ENCODE measurements around the gene FBH1.
"Not testable (repeated sequence)": the region's sequence is repeated elsewhere in the genome, so short reads cannot be mapped to it uniquely, and the experiment has no call there.

FBH1 gene

DNA sequence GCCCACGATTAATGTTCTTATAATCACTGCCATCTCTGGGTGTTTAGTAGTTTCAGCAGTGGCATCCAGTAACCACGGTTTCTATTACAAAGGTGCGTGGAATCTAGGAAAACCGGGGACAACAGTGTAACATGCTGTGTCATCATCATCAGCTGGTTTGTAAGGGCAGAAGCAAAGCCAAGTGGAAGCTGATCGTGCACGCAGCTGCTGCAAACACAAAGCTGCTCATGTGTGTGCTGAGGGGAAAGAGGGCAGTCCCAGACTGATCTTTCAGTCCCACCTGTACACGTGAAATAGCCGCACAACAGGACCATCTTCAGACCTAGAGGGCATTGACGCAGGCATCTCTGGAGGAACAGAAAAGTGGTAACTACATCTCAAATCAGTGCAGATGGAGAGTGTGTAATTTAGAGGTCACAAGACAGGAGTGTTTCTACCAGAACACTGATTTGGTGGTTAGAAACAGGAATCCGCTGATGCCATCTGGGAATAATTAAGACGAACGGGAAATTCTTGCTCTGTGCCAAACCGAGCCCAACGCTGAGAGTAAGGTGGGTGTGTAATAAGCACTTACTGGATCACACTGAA is 13.8 kb upstream of the FBH1 start:
- no peak for DNase-seq

DNA sequence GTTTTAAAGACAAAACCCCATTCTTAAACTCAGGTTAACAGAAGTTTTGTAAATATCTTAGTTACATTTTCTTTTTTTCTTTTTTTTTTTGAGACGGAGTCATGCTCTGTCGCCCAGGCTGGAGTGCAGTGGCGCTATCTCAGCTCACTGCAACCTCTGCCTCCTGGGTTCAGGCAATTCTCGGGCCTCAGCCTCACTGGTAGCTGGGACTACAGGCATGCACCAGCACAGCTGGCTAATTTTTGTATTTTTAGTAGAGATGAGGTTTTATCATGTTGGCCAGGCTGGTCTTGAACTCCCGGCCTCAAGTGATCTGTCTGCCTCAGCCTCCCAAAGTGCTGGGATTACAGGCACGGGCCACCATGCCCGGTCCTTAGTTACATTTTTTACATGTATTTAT is 13.0 kb upstream of the FBH1 start:
- DNase-seq: not testable (repeated sequence)

DNA sequence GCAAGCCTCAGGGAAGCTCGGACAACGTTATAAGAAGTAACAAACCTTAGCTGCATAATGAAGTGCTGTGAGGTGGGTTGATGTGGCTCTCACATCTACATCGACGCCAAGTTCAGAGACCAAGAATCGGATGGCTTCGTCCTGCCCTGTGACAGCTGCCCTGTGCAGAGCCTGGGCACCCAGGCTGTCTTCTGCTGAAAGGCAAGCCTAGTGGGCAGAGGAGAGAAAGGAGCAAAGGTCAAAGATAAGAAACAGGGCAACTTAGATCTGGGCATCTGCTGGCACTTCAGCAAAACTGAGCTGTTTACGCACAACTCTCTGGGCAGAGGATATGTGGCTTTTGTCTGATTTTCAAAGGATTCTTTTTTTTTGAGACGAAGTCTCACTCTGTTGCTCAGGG is 7.1 kb upstream of the FBH1 start:
- no peak for DNase-seq

DNA sequence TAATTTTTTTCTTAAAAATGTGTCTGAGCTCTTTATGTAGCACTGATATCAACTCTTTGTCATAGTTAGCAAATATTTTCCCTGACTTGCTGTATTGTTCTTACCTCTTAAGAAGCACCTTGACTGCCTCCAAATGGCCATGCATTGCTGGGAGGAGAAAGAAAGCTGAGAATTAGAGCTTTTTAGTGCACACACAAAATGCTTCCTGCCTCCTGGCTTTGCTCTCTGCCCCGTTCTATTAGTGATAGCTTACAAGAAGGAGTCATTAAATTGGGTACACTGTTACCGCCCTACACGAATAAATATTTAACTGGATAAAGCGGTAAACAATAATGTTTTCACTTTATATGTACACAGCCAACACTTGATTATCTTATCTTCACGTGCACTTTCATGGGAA is 4.4 kb upstream of the FBH1 start:
- no peak for DNase-seq

DNA sequence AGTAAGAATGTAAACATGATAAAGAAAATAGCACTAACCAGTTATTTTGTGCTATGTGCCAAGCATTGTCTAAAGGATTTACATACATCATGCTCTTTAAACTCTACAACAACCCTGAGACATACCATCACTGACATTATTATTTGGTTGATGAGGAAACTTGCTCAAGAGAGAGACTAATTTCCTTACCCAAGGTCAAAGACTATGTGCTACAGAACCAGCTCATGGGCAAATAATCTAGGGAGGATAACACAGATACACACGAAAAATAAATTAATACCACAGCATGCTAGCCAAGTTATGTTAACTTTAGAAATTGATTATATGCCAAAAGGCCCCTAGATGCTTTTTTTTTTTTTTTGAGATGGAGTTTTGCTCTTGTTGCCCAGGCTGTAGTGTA is 3.0 kb upstream of the FBH1 start:
- DNase-seq: no peak

DNA sequence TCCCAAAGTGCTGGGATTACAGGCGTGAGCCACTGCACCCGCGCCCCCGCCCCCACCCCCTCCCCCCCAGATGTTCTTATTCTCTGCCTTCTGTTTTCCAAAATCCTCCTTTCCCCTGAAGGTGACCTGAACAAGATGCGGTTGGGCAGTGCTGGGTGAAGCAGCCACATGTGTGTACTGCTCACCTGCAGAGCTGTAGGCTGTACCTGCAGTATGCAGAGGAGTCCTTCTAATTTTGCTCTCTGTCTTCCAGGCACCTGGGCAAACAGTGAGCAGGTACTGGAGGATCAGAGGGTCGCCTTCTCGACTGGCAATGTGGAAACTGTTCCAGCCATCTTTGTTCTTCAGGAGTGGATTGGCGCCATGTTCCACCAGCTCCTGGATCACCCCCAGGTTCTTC is 2.4 kb upstream of the FBH1 start:
- no peak for DNase-seq

DNA sequence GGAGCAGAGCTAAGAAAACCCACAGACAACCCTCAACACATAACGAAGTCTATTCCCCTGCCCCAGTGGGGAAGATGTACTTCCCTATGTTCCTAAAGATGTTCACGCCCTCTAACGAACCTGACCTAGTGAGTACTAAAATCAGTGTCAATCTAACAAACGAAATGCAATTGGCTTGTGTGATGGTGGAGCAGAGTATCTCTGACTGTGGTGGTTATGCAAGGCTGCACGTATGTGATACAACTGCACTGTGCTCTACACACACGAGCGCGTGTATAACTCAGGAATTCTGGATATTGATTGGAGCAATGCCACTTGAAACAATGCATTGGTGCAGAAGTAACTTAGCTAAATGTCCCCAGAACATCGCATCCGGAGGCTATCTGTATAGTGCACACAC is 1.7 kb upstream of the FBH1 start:
- peak; percentile 57 to 73 for DNase-seq

DNA sequence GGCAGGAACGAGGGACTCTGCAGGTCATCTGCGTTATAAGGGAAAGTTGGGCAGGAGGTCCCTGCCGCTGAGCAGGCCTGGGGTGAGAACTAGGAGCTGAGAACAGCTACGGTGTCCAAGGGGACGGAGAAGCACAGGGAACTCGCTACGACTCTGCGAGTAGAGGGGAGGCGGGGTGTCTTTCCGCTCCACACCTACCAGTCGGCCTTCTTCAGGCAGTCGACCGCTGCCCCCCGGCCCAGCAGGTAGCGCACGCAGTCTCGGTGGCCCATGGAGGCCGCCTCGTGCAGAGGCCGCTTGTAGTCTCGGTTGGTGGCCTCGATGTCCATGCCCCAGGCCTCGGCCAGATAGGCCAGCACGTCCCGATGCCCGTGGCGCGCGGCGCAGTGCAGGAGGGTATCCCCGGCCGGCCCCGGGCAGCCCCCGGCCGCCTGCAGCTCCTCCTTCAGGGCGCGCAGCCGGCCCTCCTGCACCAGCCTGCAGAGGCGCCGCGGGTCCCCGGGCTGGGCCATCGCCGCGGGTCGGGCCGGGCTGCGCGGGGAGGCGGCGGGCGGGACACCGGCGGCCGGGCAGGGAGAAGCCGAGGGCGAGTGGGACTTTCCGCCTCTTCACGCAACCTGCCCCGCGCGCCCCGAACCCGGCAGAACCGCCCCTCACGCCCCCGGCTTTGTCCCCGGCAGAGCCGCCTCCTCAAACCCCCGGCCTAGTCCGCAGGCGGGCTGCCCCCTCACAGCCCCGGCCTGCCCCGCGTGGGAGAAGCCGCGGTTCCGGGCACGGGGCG is 1.0 kb upstream of the FBH1 start:
- peak; percentile 48 to 54 for DNase-seq

DNA sequence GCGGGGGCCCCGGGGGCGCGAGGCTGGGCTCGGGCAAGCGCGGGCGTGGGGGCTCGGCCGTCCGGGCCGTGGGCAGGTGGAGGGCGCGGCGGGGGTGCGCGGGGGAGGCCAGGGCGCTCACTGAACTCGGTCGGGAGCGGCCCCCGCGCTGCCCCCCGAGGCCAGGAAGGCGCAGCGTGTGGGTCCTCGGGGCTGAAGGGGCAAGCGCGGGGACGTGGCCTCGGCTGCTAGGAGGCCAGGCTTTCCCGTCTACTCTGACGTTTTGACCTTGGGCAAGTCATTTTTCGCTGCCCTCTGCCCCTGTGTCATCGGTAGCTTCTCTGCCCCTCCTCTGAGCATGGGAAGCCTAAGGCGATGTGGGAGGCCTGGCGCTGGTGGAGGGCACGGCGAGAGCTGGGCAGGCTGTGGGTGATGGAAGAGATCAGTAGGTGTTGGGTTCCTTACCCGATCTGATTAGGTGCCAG is 441 bp downstream of the FBH1 start:
- DNase-seq: peak; percentile 21 to 49

DNA sequence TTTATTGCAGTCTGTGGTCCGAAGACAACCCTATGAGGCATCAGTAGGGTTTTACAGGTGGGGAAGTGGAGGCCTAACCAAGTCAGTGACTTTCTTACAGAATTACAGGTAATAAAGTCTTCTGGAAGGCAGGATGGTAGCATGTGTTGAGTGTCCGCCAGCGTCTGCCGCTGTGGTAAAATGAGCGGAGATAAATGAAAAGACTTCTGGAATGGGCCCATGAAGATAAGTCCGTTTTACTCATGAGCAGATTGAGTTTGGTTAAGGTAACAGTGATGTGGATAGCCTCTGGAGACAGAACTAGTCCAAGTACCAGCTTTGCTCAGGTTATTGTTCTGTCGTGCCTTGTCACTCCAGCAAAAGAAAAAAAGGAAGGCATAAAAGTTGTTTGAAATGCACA is 966 bp downstream of the FBH1 start:
- no peak for DNase-seq

DNA sequence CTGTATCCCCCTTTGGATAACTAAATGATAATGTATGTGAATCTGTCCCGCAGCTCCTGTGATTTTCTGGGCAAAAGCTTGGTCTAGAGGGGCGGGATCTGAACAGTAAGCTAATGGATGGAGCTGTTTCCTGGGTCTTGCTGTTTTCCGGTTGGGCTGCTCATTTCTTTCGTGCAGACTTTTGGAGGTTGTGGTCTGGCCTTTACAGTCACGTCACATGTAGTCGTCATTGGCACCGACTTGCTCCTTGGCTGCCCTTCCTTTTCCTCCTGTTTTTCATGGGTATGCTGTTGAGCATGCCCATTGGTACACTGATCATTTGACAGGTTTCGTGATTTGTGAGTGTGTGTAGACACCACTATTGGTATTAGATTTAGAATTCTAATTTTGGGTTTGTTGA is 2.0 kb downstream of the FBH1 start:
- DNase-seq: no peak

DNA sequence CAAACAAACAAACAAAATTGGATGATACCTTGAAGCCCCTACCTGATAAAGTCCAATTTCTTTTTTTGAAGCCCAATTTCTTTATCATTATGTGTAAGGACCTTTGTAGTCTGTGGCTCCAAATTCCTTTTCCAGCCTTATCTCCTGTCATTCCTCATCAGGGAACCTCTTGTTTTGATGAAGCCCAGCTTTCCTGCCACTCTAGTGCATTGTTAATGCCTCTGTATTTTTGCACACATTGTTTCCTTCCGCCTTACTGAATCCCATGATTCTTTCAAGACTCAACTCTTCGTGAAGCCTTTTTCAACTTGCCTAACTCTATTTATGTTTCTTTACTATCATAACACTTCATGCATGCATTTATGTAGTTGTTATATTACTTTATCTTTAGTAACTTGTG is 3.3 kb downstream of the FBH1 start:
- no peak for DNase-seq

DNA sequence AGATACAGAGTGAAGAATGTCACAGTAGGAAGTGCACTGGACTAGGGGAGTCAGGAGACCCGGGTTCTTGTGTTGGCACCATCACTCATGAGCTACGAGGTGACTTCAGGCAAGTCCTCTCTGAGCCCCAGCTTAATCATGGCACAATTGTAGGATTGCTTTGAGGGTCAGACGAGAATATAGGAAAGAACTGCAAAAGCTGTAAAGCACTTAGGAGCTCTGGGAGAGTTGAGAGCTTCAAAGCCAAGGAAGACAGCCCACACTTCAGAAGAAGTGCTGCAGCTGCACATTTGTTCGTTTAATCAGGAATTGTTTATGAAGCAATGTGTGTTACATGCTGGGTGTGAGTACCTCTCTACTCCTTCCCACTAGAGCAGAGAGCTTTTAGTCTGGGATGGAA is 4.4 kb downstream of the FBH1 start:
- no peak for DNase-seq

DNA sequence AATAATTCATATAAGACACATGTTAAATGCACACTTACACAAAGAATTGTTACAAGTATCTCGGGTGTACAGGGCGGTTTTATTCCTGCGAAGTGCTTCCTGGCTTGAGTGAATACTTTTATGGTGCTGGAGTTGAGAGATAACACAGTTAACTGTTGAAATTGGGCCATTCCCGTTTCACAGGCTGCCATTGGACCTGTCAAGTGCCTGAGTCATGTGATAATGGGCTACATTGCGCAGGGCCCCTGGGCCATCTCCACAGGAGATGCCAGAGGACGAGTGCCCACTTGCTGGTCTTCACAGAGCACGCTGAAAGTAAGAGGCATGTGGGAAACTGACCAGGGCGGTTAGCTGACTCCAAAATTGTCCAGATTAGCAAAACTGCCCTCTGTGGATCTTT is 4.8 kb downstream of the FBH1 start:
- no peak for DNase-seq

DNA sequence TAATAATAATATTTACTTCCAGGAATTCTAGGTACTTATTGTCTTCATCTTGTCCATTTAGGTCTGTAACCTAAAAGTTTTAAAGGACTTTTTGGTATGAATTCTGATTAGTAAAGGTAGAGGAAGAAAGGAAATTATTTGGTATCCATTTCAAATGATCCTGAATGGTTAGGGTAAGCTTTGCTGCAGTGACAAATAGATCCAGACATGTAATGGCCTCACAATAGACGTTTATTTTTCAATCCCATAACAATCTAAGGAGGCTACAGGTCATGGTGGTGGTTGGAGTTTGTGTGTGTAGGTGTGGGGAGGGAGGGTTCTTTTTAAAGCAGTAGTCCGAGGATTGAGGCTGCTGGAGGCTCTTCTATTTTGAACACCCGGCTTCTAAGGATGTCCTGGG is 5.3 kb downstream of the FBH1 start:
- no peak for DNase-seq

DNA sequence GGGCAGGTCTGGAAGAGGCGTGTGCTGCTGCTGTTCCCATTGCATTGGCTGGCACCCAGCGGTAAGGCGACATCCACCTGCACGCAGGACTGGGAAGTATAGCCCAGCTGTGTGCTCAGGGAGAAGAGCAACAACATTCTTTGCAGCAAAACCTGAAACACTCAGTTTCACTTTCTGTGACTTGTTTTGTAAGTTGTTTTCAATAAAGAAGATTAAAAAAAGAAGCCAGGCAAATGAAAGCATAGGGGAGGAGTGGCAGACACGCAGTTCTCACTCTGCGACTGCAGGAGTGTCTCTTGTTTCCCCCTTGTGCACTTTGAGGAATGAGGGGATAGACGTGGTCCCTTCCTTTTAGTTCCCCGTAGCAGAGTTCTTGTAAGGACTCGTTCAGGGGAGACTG is 5.8 kb downstream of the FBH1 start:
- no peak for DNase-seq

DNA sequence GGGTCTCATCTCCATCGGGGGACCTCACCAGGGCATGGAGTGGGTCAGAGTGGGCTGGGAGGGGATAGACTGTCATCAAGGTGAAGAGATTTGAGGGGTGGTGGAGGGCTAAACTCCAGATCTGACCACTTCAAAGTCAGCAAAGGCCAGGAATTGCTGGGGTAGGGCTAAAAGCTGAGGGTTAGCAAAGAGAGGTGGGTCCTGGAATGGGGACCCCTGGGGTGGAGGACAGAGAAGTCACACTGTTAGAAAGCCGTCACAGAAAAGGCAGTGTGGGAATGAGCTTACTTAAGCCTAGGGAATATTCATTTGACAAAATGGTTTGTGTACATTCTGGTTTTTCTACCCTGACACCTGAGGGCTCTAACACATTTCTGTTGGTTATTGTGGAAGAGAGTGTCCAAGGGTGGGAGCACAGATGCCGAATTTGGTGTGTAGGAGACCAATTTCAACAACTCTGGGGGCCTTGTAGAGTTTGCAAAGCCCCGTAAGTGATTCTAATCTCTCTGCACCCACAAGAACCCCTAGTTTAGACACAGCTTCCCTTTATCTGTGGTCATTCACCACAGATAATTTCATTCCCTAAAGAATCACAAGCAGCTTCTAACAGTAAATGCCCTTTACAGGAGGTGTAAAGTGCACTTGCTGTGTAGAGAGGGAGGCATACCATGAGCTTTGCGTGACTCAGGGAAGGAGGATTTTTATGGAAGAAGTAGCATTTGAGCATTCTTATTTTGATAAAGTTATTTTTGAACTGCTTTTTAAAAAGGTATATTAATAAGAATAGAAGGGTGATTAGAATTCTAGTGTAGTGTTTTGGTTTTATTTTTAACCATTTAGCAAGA is 6.4 kb downstream of the FBH1 start:
- DNase-seq: peak in 1 of 2 experiments; percentile 15

DNA sequence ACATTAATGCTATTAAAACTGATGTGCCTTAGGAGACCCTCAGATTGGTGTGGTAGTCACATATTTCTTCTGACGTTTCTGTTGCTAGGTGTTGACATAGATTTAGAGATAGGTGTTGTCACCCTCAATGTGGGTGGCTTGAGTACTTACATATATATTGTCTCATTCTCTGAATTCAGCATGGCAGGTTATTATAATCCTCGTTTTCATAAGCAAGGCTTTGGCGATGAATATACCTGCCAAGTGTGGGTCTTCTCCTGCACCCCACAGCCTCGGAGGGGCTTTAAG is 7.0 kb downstream of the FBH1 start:
- no peak for DNase-seq

DNA sequence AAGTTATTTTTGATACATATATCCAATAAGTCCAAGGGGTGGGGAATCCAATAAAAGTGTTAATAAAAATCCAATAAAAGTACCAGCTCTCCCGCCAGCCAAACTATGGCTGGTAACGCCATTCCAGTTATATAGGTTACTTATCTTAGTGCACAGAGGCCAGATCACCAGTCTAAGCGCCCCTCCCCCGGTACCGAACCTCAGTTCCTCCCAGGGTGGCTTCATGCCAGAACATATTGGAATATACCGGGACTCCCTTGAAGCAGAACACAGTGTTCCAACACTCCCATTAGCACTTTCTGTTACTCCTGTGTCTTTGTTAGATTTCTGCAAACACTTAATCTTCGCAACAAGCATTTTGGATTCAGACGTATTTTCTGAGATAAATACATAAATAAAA is 7.5 kb downstream of the FBH1 start:
- DNase-seq: no peak

DNA sequence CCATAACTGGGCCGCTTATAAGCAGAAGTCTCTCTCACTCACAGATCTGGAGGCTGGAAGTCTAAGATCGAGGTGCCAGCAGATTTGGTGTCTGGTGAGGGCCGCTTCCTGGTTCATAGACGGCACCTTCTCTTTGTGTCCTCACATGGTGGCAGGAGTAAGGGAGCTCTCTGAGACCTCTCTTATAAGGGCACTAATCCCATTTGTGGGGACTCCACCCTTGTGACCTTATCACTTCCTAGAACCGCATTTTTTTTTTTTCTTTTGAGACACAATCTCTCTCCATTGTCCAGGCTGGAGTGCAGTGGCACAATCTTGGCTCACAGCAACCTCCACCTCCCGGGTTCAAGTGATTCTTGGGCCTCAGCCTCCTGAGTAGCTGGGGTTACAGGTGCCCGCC is 8.1 kb downstream of the FBH1 start:
- DNase-seq: no peak

DNA sequence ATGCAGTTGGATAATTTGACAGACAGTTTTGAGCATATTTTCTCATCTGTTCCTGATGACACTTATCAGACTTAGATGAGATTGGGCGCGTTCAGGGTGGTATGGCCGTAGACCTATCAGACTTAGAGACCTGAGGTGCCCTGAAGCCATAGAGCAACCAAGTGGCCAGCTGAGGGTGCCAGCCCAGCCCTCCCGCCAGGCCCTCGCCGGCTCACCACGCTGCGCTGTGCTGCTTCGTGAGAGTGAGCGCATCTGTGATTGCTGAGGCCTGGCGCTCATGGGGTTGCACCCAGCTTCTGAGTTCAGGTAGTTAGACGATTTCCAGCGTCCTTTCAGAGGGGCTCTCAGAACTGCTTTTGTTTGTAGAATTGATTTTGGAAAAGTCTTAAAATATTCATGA is 10.2 kb downstream of the FBH1 start:
- DNase-seq: no peak

DNA sequence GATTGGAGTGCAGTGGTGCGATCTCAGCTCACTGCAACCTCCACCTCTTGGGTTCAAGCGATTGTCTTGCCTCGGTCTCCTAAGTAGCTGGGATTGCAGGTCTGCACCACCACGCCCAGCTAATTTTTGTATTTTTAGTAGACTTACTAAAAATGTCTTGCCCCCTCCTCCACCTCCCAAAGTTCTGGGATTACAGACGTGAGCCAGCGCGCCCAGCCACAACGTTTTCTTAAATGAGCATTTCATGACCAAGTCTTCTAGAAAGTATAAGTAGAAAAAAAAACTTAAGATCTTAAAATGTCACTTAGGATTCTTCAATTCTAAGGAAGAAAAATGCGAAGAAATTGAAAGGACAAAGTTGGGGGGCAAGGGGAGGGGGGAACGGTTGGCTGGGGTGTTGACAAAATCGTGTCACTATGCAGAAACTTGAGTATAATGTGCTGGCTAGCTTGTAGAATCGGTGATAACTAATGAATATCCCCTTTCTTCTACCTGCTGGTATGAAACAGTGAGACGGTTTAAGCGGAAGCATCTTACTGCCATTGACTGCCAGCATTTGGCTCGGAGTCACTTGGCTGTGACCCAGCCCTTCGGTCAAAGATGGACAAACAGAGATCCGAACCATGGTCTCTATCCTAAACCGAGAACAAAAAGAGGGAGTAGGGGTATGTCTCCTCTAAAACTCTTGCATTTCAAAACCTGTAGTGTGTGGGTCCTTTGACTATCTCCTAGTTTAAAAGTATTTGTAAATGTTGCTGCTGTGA is 12.7 kb downstream of the FBH1 start:
- DNase-seq: no peak

DNA sequence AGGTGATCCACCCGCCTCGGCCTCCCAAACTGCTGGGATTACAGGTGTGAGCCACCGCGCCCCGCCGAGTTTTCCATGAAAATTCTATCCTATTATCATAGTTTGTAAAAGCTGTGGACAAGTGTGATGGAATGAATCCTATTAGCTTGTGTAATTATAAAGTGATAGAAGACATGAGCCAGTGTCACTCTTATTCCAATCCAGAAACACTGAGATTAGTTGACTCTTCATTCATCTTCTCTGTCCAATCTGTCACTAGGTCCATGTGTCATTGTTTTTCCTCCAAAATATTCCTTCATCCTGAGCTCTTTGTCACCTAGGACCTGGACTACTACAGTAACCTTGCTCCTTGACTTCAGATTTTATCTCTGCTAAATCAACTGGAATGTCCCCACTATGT is 13.5 kb downstream of the FBH1 start:
- no peak for DNase-seq

DNA sequence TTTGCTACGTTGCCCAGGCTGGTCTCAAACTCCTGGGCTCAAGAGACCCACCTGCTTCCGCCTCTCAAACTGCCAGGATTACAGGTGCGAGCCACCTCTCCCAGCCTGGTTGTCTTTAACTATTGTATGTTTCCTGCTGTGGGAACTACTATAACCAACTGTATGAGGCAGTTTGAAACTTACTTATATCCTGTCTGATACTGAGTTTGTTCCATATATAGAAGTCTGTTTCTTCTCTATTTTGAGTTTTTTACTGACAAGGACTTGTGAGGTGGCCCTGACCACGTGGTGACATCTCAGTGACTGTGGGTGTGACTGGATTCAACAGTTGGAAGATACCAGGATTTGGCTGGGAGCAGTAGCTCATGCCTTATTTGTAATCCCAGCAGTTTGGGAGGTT is 14.2 kb downstream of the FBH1 start:
- DNase-seq: no peak
